GM19328 (cell line): ENCODE measurements around the gene RTP5.
"Not testable (repeated sequence)": the region's sequence is repeated elsewhere in the genome, so short reads cannot be mapped to it uniquely, and the experiment has no call there.

Experiments used
- ATAC-seq: cut with Tn5 transposase; IDR thresholded peaks from one replicate; pipeline ENCODE4 v1.9.1; 2021; ENCODE audit warnings: mild to moderate bottlenecking, moderate library complexity; ENCODE audit not compliant: unreplicated experiment

The RTP5 gene

GRCh38 chr2:241913703-241914102 lies 44.2 kb downstream of the RTP5 start:
- no peak for ATAC-seq

- no peak for ATAC-seq
Measured at GRCh38 chr2:241914542-241914941, 45.0 kb downstream of the RTP5 start.

GRCh38 chr2:241921631-241922030 lies 52.1 kb downstream of the RTP5 start:
- not testable (repeated sequence) for ATAC-seq

- ATAC-seq: no peak
Measured at GRCh38 chr2:241922411-241922810, 52.9 kb downstream of the RTP5 start.

- not testable (repeated sequence) for ATAC-seq
Measured at GRCh38 chr2:241922816-241923601, 53.5 kb downstream of the RTP5 start.
